Nephron (organoid): ENCODE results near the gene CFAP61.

ENCODE experiments used
- H3K27ac Mint-ChIP-seq, 3 experiments: 2 replicates each; pipeline ENCODE4 v1.8.0; 2020; ENCODE audit warnings: mixed read lengths in 3 of 3, mild to moderate bottlenecking in 2 of 3, moderate library complexity in 1 of 3
- H3K27me3 Mint-ChIP-seq: 2 replicates; pipeline ENCODE4 v1.8.0; 2021; ENCODE audit warnings: low read depth, mild to moderate bottlenecking, moderate library complexity, mixed read lengths
- H3K36me3 Mint-ChIP-seq: 2 replicates; pipeline ENCODE4 v1.8.0; 2020; ENCODE audit warnings: low read depth, mixed read lengths
- H3K4me1 Mint-ChIP-seq: 2 replicates; pipeline ENCODE4 v1.8.0; 2020; ENCODE audit warnings: mixed read lengths
- H3K4me3 Mint-ChIP-seq, 3 experiments: 2 replicates each; pipeline ENCODE4 v1.8.0; 2020; ENCODE audit warnings: mild to moderate bottlenecking in 3 of 3, mixed read lengths in 3 of 3, moderate library complexity in 2 of 3
- H3K9me3 Mint-ChIP-seq: 2 replicates; pipeline ENCODE4 v1.8.0; 2020; ENCODE audit warnings: mixed read lengths
- CTCF ChIP-seq, 3 experiments: fragments of 200-600 bp; sonication (generic); IDR thresholded peaks; one replicate each; pipeline ENCODE4 v1.5.0; 2021; ENCODE audit warnings: antibody characterized with exemption in 3 of 3; ENCODE audit not compliant: unreplicated experiment in 3 of 3

CFAP61 gene

GRCh38 chr20:20225325-20226043 lies 173.2 kb downstream of the CFAP61 start:
- H3K27me3 Mint-ChIP-seq: peaks cover 4% of the 10 kb centered on the region
- TF ChIP-seq CTCF (IDR thresholded peaks at IDR 0.05; ENCODE audit: unreplicated experiment in 3 of 3): no peak
- H3K27ac Mint-ChIP-seq: peak overlapping the region in 1 of 3 experiments; percentile 54
- H3K4me3 Mint-ChIP-seq: no peak overlapping the region
- peaks cover 12% of the 10 kb centered on the region for H3K9me3 Mint-ChIP-seq
- H3K4me1 Mint-ChIP-seq: peaks cover 18% of the 10 kb centered on the region
- H3K36me3 Mint-ChIP-seq: no peaks in the 10 kb centered on the region

GRCh38 chr20:20226554-20226953 lies 174.2 kb downstream of the CFAP61 start:
- H3K4me1 Mint-ChIP-seq: peaks cover 18% of the 10 kb centered on the region
- H3K9me3 Mint-ChIP-seq: peaks cover 12% of the 10 kb centered on the region
- H3K4me3 Mint-ChIP-seq: no peak overlapping the region
- H3K36me3 Mint-ChIP-seq: no peaks in the 10 kb centered on the region
- TF ChIP-seq CTCF (IDR thresholded peaks at IDR 0.05; ENCODE audit: unreplicated experiment in 3 of 3): no peak
- H3K27me3 Mint-ChIP-seq: peaks cover 4% of the 10 kb centered on the region
- no peak overlapping the region for H3K27ac Mint-ChIP-seq

- no peak overlapping the region for H3K4me3 Mint-ChIP-seq
Measured at GRCh38 chr20:20227013-20227571, 174.8 kb downstream of the CFAP61 start.

GRCh38 chr20:20228351-20228750 lies 176.0 kb downstream of the CFAP61 start:
- TF ChIP-seq CTCF (IDR thresholded peaks at IDR 0.05; ENCODE audit: unreplicated experiment in 3 of 3): no peak
- Mint-ChIP-seq H3K4me1 (peaks cover 24% of the 10 kb centered on the region), H3K36me3 (no peaks in the 10 kb centered on the region), H3K27ac (no peak overlapping the region), H3K9me3 (peaks cover 12% of the 10 kb centered on the region), H3K4me3 (no peak overlapping the region), H3K27me3 (no peaks in the 10 kb centered on the region)

More at GRCh38 chr20:20227013-20227571, 174.8 kb downstream of the CFAP61 start:
- Mint-ChIP-seq H3K9me3 (peaks cover 12% of the 10 kb centered on the region), H3K36me3 (no peaks in the 10 kb centered on the region), H3K4me1 (peaks cover 18% of the 10 kb centered on the region), H3K27me3 (peaks cover 3% of the 10 kb centered on the region), H3K27ac (no peak overlapping the region)
- TF ChIP-seq CTCF (IDR thresholded peaks at IDR 0.05; ENCODE audit: unreplicated experiment in 3 of 3): no peak

- TF ChIP-seq CTCF (IDR thresholded peaks at IDR 0.05; ENCODE audit: unreplicated experiment in 3 of 3): no peak
- peaks cover 21% of the 10 kb centered on the region for H3K4me1 Mint-ChIP-seq
- no peaks in the 10 kb centered on the region for H3K27me3 Mint-ChIP-seq
- H3K9me3 Mint-ChIP-seq: peaks cover 12% of the 10 kb centered on the region
- no peak overlapping the region for H3K4me3 Mint-ChIP-seq
- H3K27ac Mint-ChIP-seq: no peak overlapping the region
- H3K36me3 Mint-ChIP-seq: no peaks in the 10 kb centered on the region
Measured at GRCh38 chr20:20229595-20229994, 177.3 kb downstream of the CFAP61 start.

- H3K4me1 Mint-ChIP-seq: peaks cover 15% of the 10 kb centered on the region
- TF ChIP-seq CTCF (IDR thresholded peaks at IDR 0.05; ENCODE audit: unreplicated experiment in 3 of 3): no peak
- H3K4me3 Mint-ChIP-seq: no peak overlapping the region
- peaks cover 12% of the 10 kb centered on the region for H3K9me3 Mint-ChIP-seq
- H3K27me3 Mint-ChIP-seq: peaks cover 3% of the 10 kb centered on the region
- H3K36me3 Mint-ChIP-seq: no peaks in the 10 kb centered on the region
- no peak overlapping the region for H3K27ac Mint-ChIP-seq
Measured at GRCh38 chr20:20230741-20231140, 178.4 kb downstream of the CFAP61 start.
